OCI-LY1 (cell line): ENCODE measurements around the gene SP3.

ENCODE experiments used
- H2AFZ ChIP-seq: fragments of 200-600 bp; sonication (generic), shearing (Covaris generic); 2 replicates; pipeline ENCODE4 v1.6.0; 2014; ENCODE audit warnings: antibody characterized with exemption, mild to moderate bottlenecking, low read length
- H3F3A ChIP-seq: fragments of 200-600 bp; sonication (generic), shearing (Covaris generic); 2 replicates; pipeline ENCODE4 v1.6.0; 2014; ENCODE audit warnings: mild to moderate bottlenecking, antibody characterized with exemption, low read length, moderate library complexity; ENCODE audit not compliant: insufficient read depth
- H3K27ac ChIP-seq: fragments of 200-600 bp; sonication (generic); 2 replicates; pipeline ENCODE4 v1.5.1; 2014; ENCODE audit warnings: low read length, mixed run types, mild to moderate bottlenecking, low read depth; ENCODE audit not compliant: poor library complexity, severe bottlenecking
- H3K27me3 ChIP-seq: fragments of 200-600 bp; sonication (generic); 2 replicates; pipeline ENCODE4 v1.6.0; 2014; ENCODE audit warnings: antibody characterized with exemption, mild to moderate bottlenecking, low read length, moderate library complexity; ENCODE audit not compliant: insufficient read depth
- H3K36me3 ChIP-seq: fragments of 200-600 bp; sonication (generic); 2 replicates; pipeline ENCODE4 v1.6.1; 2014; ENCODE audit warnings: mild to moderate bottlenecking, antibody characterized with exemption, low read length, moderate library complexity, mixed read lengths; ENCODE audit not compliant: insufficient read depth
- H3K4me1 ChIP-seq: fragments of 200-600 bp; sonication (generic); 2 replicates; pipeline ENCODE4 v1.5.1; 2014; ENCODE audit warnings: mild to moderate bottlenecking, low read length, moderate library complexity; ENCODE audit not compliant: insufficient read depth, severe bottlenecking
- H3K4me2 ChIP-seq: fragments of 200-600 bp; sonication (generic), shearing (Covaris generic); 2 replicates; pipeline ENCODE4 v1.6.1; 2014; ENCODE audit warnings: low read length
- H3K4me3 ChIP-seq: fragments of 200-600 bp; sonication (generic); 2 replicates; pipeline ENCODE4 v1.5.1; 2014; ENCODE audit warnings: low read length, low read depth, mild to moderate bottlenecking, mixed read lengths; ENCODE audit not compliant: poor library complexity, severe bottlenecking
- H3K79me2 ChIP-seq: fragments of 200-600 bp; shearing (Covaris generic); 2 replicates; pipeline ENCODE4 v1.6.1; 2016; ENCODE audit warnings: mixed run types, low read length, mixed read lengths; ENCODE audit not compliant: insufficient read depth
- H3K9ac ChIP-seq: fragments of 200-600 bp; sonication (generic), shearing (Covaris generic); 2 replicates; pipeline ENCODE4 v1.6.1; 2014; ENCODE audit warnings: mild to moderate bottlenecking, low read length, mixed read lengths
- H3K9me2 ChIP-seq: fragments of 200-600 bp; sonication (generic), shearing (Covaris generic); 2 replicates; pipeline ENCODE4 v1.6.1; 2014; ENCODE audit warnings: low read depth, mild to moderate bottlenecking, low read length, mixed read lengths
- H3K9me3 ChIP-seq: fragments of 200-600 bp; shearing (Covaris generic); 2 replicates; pipeline ENCODE4 v1.6.1; 2014; ENCODE audit warnings: low read length, mixed read lengths
- H4K20me1 ChIP-seq: fragments of 200-600 bp; sonication (generic), shearing (Covaris generic); 2 replicates; pipeline ENCODE4 v1.6.0; 2016; ENCODE audit warnings: mild to moderate bottlenecking, low read length; ENCODE audit not compliant: insufficient read depth
- CTCF ChIP-seq: fragments of 200-600 bp; sonication (generic), shearing (Covaris generic); IDR thresholded peaks from 2 replicates; pipeline ENCODE4 v1.5.1; 2017; ENCODE audit warnings: mild to moderate bottlenecking, antibody characterized with exemption, low read length, moderate library complexity, mixed read lengths
- EZH2 ChIP-seq: fragments of 200-600 bp; sonication (generic), shearing (Covaris generic); IDR thresholded peaks from 2 replicates; pipeline ENCODE4 v1.8.0; 2017; ENCODE audit warnings: borderline replicate concordance, mixed run types, mild to moderate bottlenecking, antibody characterized with exemption, low read length, moderate library complexity, mixed read lengths

Gene SP3

GRCh38 chr2:173989884-173990215 is 24.7 kb upstream of the SP3 start:
- TF ChIP-seq EZH2 (no peak), CTCF (no peak)
- Histone ChIP-seq H3K27me3 (no peaks in the 10 kb centered on the region), H3K36me3 (no peaks in the 10 kb centered on the region), H4K20me1 (no peaks in the 10 kb centered on the region), H3F3A (no peaks in the 10 kb centered on the region), H3K9me3 (no peaks in the 10 kb centered on the region), H3K4me3 (no peak overlapping the region), H3K9me2 (no peaks in the 10 kb centered on the region), H3K79me2 (no peaks in the 10 kb centered on the region), H3K4me1 (peaks cover 27% of the 10 kb centered on the region), H3K9ac (no peak overlapping the region), H3K4me2 (no peak overlapping the region), H2AFZ (no peak overlapping the region), H3K27ac (no peak overlapping the region)

- Histone ChIP-seq H4K20me1 (no peaks in the 10 kb centered on the region), H3K9ac (no peak overlapping the region), H3K9me3 (no peaks in the 10 kb centered on the region), H3K4me2 (no peak overlapping the region), H3K27ac (no peak overlapping the region), H2AFZ (no peak overlapping the region), H3K9me2 (no peaks in the 10 kb centered on the region), H3K27me3 (no peaks in the 10 kb centered on the region), H3K4me1 (peaks cover 27% of the 10 kb centered on the region), H3K4me3 (no peak overlapping the region), H3K36me3 (no peaks in the 10 kb centered on the region), H3F3A (no peaks in the 10 kb centered on the region), H3K79me2 (no peaks in the 10 kb centered on the region)
- TF ChIP-seq EZH2 (no peak), CTCF (no peak)
Measured at GRCh38 chr2:173989160-173989883, 24.1 kb upstream of the SP3 start.

- TF ChIP-seq EZH2 (no peak), CTCF (no peak)
- Histone ChIP-seq H3K4me2 (no peak overlapping the region), H4K20me1 (no peaks in the 10 kb centered on the region), H3K27ac (no peak overlapping the region), H2AFZ (no peak overlapping the region), H3K9ac (no peak overlapping the region), H3K36me3 (no peaks in the 10 kb centered on the region), H3K79me2 (no peaks in the 10 kb centered on the region), H3K4me3 (no peak overlapping the region), H3K27me3 (no peaks in the 10 kb centered on the region), H3K9me2 (no peaks in the 10 kb centered on the region), H3K9me3 (no peaks in the 10 kb centered on the region), H3F3A (no peaks in the 10 kb centered on the region), H3K4me1 (peaks cover 20% of the 10 kb centered on the region)
Measured at GRCh38 chr2:173986805-173987204, 21.6 kb upstream of the SP3 start.
